ENCODE results near the gene SKOR2.

DNA sequence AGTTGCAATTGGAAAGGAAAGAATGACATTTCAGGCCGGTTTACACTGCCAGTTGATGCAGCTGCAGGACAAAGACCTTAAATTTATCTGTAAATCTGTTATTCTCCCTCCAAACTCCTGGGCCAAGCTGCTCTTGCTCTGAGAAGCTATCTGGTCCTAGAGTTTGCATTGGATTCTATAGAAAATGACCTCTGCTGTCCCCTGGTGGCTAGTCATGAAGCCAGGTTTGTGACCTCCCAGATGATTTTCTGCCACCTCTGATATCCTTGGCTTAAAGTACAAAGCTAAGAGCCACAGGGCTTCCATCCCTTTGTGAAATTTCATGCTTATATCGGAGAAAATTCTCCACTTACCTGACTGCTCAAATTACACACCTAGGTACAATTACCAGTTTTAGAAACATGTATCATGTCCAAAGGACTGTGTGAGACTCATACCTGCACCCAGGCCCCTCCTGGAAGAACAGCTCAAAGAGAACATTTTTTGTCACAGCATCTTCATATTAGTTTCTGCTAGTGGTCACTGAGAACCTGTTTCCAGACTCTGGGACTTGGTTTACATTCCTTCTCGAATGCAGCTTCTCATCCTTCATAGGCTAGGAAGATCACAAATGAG, 46.4 kb downstream of the SKOR2 start:
- no peak for TF ChIP-seq POLR2A (IDR thresholded peaks at IDR 0.05)
- TF ChIP-seq, protein P1, sequence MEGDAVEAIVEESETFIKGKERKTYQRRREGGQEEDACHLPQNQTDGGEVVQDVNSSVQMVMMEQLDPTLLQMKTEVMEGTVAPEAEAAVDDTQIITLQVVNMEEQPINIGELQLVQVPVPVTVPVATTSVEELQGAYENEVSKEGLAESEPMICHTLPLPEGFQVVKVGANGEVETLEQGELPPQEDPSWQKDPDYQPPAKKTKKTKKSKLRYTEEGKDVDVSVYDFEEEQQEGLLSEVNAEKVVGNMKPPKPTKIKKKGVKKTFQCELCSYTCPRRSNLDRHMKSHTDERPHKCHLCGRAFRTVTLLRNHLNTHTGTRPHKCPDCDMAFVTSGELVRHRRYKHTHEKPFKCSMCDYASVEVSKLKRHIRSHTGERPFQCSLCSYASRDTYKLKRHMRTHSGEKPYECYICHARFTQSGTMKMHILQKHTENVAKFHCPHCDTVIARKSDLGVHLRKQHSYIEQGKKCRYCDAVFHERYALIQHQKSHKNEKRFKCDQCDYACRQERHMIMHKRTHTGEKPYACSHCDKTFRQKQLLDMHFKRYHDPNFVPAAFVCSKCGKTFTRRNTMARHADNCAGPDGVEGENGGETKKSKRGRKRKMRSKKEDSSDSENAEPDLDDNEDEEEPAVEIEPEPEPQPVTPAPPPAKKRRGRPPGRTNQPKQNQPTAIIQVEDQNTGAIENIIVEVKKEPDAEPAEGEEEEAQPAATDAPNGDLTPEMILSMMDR (IDR thresholded peaks at IDR 0.05), result peak; percentile 21 to 91 (median 81)

Measured in Peyer's patch (tissue), 4 donors.